PC-3 (cell line): ENCODE results near the gene CCL17.

Source experiments
- CTCF ChIP-seq: fragments of 300-600 bp; sonication (generic); conservative IDR thresholded peaks from 2 replicates; pipeline ENCODE4 v1.5.1; 2017; ENCODE audit warnings: antibody characterized with exemption, low read depth, mild to moderate bottlenecking, low read length
- EZH2 ChIP-seq: fragments of 300-600 bp; sonication (generic); IDR thresholded peaks from one replicate; pipeline ENCODE4 v1.6.1; 2017; ENCODE audit warnings: antibody characterized with exemption, mild to moderate bottlenecking, low read length; ENCODE audit not compliant: unreplicated experiment
- EZH2phosphoT487 ChIP-seq: fragments of 300-600 bp; sonication (generic); IDR thresholded peaks from 2 replicates; pipeline ENCODE4 v1.6.1; 2018; ENCODE audit warnings: mild to moderate bottlenecking, antibody characterized with exemption, low read length, borderline replicate concordance

GRCh38 chr16:57432989-57433388, 28.4 kb downstream of the CCL17 start:
- no peak for TF ChIP-seq CTCF
- TF ChIP-seq EZH2, result no peak
- no peak for TF ChIP-seq EZH2phosphoT487
